Measurements from ENCODE around the gene GPR137. TPM values are rescaled to one million over a fixed set of nuclear protein-coding genes. Genes with fewer than 3 reads are reported as not detected.

The GPR137 gene
- total and polyA plus RNA-seq, 4 donors, result 6.7 to 22.2 (median 9.0) TPM

- WGBS, result 1% methylated on average over 58 of the region's 58 CpGs
- no peaks in the 10 kb centered on the region for H3K9me3 ChIP-seq (ENCODE audit: control insufficient read depth in 4 of 4, low read length in 3 of 4)
- peak within 1 kb of the TSS; percentile 85 to 91 for H3K9ac ChIP-seq (ENCODE audit: low read depth in 1 of 2, low read length in 2 of 2)
- peak within 1 kb of the TSS; percentile 97 to 99 for H3K27ac ChIP-seq (ENCODE audit: low read depth in 1 of 2, low read length in 2 of 2)
- DNase-seq (ENCODE audit: low spot score), result peak; percentile 95
- no peaks in the 10 kb centered on the region for H3K27me3 ChIP-seq (ENCODE audit: control insufficient read depth in 4 of 4, insufficient read depth in 4 of 4, low read length in 3 of 4)
- peak within 1 kb of the TSS; percentile 74 to 94 (median 80) for H3K4me3 ChIP-seq (ENCODE audit: low read depth in 1 of 3, low read length in 3 of 3)
- H3K36me3 ChIP-seq (ENCODE audit: control insufficient read depth in 4 of 4, insufficient read depth in 3 of 4, low read depth in 1 of 4, low read length in 3 of 4), result peaks cover 0 to 6% (median 4%) of the 10 kb centered on the region in 4 donors
- peak; percentile 80 for TF ChIP-seq TAF1 (conservative IDR thresholded peaks at IDR 0.05)
- no peak for TF ChIP-seq SP1 (IDR thresholded peaks at IDR 0.05)
- TF ChIP-seq EGR1 (IDR thresholded peaks at IDR 0.05; ENCODE audit: low read depth in 2 of 2), result peak; percentile 71 to 91
- TF ChIP-seq, protein P1, sequence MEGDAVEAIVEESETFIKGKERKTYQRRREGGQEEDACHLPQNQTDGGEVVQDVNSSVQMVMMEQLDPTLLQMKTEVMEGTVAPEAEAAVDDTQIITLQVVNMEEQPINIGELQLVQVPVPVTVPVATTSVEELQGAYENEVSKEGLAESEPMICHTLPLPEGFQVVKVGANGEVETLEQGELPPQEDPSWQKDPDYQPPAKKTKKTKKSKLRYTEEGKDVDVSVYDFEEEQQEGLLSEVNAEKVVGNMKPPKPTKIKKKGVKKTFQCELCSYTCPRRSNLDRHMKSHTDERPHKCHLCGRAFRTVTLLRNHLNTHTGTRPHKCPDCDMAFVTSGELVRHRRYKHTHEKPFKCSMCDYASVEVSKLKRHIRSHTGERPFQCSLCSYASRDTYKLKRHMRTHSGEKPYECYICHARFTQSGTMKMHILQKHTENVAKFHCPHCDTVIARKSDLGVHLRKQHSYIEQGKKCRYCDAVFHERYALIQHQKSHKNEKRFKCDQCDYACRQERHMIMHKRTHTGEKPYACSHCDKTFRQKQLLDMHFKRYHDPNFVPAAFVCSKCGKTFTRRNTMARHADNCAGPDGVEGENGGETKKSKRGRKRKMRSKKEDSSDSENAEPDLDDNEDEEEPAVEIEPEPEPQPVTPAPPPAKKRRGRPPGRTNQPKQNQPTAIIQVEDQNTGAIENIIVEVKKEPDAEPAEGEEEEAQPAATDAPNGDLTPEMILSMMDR (IDR thresholded peaks at IDR 0.05; ENCODE audit: low read depth, low read length, missing input control), result no peak
- no peak for TF ChIP-seq HNF4A (conservative IDR thresholded peaks at IDR 0.05)
- TF ChIP-seq GABPA (IDR thresholded peaks at IDR 0.05 in 1 of 2, conservative IDR thresholded peaks at IDR 0.05 in 1 of 2), result peak; percentile 90 to 97
- peak; percentile 21 for TF ChIP-seq FOXA2 (IDR thresholded peaks at IDR 0.05)
- TF ChIP-seq JUND (IDR thresholded peaks at IDR 0.05), result no peak
- TF ChIP-seq RAD21 (IDR thresholded peaks at IDR 0.05), result no peak
- TF ChIP-seq RXRA (IDR thresholded peaks at IDR 0.05), result peak; percentile 59 to 68
- peak; percentile 63 for TF ChIP-seq NR2F2 (IDR thresholded peaks at IDR 0.05)
- TF ChIP-seq, protein P2, sequence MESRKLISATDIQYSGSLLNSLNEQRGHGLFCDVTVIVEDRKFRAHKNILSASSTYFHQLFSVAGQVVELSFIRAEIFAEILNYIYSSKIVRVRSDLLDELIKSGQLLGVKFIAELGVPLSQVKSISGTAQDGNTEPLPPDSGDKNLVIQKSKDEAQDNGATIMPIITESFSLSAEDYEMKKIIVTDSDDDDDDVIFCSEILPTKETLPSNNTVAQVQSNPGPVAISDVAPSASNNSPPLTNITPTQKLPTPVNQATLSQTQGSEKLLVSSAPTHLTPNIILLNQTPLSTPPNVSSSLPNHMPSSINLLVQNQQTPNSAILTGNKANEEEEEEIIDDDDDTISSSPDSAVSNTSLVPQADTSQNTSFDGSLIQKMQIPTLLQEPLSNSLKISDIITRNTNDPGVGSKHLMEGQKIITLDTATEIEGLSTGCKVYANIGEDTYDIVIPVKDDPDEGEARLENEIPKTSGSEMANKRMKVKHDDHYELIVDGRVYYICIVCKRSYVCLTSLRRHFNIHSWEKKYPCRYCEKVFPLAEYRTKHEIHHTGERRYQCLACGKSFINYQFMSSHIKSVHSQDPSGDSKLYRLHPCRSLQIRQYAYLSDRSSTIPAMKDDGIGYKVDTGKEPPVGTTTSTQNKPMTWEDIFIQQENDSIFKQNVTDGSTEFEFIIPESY (IDR thresholded peaks at IDR 0.05), result no peak
- TF ChIP-seq, protein P3, sequence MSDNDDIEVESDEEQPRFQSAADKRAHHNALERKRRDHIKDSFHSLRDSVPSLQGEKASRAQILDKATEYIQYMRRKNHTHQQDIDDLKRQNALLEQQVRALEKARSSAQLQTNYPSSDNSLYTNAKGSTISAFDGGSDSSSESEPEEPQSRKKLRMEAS (IDR thresholded peaks at IDR 0.05), result no peak
- no peak for TF ChIP-seq ATF3 (IDR thresholded peaks at IDR 0.05)
- TF ChIP-seq, protein P4, sequence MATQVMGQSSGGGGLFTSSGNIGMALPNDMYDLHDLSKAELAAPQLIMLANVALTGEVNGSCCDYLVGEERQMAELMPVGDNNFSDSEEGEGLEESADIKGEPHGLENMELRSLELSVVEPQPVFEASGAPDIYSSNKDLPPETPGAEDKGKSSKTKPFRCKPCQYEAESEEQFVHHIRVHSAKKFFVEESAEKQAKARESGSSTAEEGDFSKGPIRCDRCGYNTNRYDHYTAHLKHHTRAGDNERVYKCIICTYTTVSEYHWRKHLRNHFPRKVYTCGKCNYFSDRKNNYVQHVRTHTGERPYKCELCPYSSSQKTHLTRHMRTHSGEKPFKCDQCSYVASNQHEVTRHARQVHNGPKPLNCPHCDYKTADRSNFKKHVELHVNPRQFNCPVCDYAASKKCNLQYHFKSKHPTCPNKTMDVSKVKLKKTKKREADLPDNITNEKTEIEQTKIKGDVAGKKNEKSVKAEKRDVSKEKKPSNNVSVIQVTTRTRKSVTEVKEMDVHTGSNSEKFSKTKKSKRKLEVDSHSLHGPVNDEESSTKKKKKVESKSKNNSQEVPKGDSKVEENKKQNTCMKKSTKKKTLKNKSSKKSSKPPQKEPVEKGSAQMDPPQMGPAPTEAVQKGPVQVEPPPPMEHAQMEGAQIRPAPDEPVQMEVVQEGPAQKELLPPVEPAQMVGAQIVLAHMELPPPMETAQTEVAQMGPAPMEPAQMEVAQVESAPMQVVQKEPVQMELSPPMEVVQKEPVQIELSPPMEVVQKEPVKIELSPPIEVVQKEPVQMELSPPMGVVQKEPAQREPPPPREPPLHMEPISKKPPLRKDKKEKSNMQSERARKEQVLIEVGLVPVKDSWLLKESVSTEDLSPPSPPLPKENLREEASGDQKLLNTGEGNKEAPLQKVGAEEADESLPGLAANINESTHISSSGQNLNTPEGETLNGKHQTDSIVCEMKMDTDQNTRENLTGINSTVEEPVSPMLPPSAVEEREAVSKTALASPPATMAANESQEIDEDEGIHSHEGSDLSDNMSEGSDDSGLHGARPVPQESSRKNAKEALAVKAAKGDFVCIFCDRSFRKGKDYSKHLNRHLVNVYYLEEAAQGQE (IDR thresholded peaks at IDR 0.05), result peak; percentile 91
- TF ChIP-seq YY1 (IDR thresholded peaks at IDR 0.05), result peak; percentile 29
- TF ChIP-seq HNF4G (IDR thresholded peaks at IDR 0.05), result no peak
- no peak for TF ChIP-seq FOXA1 (IDR thresholded peaks at IDR 0.05)
- H3K4me1 ChIP-seq (ENCODE audit: control insufficient read depth in 4 of 4, insufficient read depth in 4 of 4, low read length in 3 of 4), result peaks cover 21 to 59% (median 41%) of the 10 kb centered on the region in 4 donors
These were observed 45.0 kb upstream of the GPR137 start, which contains the start of gene FKBP2 for GRCh38 chr11:64240435-64241240. Gene FKBP2 (plus strand): TSS chr11:64241095. CDS start chr11:64242388, 1,293 bp downstream.
